ENCODE data around the gene ACYP2.

Gene ACYP2

DNA sequence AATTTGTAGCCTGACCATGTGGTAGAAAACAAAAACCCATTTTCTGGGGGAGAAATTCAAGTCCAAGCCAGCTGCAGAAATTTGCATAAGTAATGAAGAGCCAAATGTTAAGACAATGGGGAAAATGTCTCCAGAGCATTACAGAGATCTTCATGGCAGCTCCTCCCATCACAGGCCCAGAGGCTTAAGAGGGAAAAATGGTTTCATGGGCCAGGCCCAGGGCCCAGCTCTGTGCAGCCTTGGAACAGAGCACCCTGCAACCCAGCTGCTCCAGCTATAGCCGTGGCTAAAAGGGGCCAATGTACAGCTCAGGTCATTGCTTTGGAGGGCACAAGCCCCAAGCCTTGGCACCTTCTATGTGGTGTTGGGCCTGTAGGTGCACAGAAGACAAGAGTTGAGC, 209.7 kb downstream of the ACYP2 start:
- DNase-seq (ENCODE audit: low read depth in 2 of 2): no peak

- DNase-seq (ENCODE audit: low read depth in 2 of 2): no peak
These were observed 214.2 kb downstream of the ACYP2 start for GRCh38 chr2:54329482-54330161.

GRCh38 chr2:54330162-54330925, 214.9 kb downstream of the ACYP2 start:
- DNase-seq (ENCODE audit: low read depth in 2 of 2): peak; percentile 66 to 73

- DNase-seq (ENCODE audit: low read depth in 2 of 2): no peak
These were observed 215.8 kb downstream of the ACYP2 start for GRCh38 chr2:54330926-54331835.

DNA sequence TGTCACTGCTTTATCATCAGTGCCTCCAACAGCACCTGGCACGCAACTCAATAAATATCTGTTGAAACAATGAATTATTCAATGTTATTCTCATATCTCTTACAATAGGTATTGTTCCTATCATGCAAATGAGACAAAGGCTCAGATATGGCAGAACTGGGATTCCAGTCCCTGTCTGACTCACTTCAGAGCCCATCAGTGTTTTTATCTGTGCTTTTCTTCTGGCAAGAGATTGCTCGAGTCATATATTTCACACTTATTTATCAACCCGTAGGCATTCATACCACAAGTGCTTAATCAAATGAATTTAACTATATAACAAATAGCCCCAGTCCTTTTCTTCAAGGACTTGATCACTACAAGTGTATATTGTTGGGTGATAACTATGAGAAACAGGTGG, 217.0 kb downstream of the ACYP2 start:
- no peak for DNase-seq (ENCODE audit: low read depth in 2 of 2)

DNA sequence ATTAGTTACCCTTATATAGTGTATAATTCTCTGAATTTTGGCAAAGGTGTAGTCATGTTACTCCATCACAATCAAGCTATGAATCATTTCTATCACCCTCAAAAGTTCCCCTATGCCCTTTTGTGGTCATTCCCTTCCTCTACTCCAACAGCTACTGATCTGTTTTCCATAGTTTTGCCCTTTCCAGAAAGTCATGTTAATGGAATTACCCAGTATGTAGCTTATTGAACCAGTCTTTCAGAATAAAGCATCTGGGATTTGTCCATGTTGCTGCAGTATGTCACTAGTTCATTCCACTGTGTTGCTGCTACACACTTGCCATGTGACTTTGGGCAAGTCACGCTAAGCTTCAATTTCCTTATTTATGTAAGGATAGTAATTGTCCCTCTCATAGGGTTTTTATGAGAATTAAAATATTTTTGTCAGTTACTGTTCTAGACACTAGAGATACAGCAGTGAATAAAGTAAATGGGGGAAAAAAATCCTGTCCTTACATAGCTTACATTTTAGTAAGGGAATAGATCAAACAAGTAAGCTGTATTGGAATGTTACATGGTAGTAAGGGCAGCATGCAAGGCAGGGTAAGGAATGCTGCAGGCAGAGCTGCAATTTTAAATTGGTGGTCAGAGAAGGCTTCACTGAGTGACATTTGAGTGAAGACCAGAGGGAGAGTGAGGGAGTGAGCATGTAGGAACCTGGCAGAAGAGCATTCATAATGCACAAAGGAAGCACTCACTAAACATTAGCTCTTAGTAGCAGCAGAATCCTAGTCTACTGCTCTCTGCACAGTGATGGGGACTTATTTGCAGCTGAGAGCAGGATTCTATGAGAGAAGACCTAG, 220.9 kb downstream of the ACYP2 start:
- DNase-seq (ENCODE audit: low read depth in 2 of 2): no peak

- DNase-seq (ENCODE audit: low read depth in 2 of 2): no peak
These were observed 221.5 kb downstream of the ACYP2 start for GRCh38 chr2:54336977-54337255.

DNA sequence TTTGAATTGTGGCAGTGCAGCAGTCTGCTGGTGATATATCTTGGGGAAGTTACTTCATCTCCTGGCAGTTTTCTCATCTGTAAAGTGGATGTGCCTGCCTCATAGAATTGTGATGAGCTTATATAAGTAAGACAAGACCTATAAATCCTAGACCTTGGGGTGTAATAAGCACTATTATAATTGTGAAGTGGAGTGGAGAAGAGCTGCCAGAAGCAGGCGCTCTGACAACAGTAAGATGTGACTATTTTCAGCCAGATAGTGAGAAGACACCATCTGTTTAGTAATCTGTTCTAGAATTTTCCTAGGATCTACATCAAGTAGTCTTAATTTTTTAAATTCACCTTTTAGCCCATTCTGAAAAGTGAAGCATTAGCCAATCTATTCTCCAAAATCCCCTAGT, 226.2 kb downstream of the ACYP2 start:
- no peak for DNase-seq (ENCODE audit: low read depth in 2 of 2)

DNA sequence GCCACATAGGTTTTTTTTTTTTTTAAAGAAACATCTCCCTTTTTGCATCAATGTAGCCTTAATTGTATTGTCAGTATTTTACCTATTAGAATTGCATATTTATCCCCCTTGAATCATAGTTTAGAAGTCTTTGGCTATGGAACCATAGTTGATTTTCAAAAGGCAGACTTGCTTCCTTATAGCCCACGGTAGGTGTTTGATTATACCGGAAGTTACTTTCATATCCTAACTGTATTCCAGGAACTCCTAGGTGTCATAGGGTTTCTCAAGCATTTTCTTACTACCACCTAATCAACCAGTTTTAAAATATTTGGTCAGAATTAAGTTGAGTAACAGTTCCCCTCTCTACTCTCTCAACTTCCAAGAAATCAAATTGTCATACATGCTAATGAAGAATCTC, 227.2 kb downstream of the ACYP2 start:
- no peak for DNase-seq (ENCODE audit: low read depth in 2 of 2)

DNA sequence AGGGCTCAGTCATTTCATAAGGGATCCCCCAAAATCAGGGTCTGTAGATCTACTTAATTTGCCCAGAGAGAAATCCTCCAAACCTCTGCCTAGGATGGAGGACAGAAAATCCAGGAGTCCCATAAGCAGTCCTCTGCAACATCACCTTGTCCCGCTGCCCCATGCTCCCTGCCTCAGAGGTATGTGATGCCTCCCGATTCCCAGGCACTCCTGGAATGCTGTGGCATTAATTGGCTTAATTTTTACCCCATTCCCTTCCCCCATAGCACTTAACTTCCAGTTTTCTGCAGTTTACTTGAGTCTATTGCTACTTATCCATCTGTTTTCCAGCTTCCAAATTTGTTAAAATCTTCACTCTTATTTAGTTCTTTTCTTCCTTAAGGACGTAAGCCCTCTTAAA, 232.2 kb downstream of the ACYP2 start:
- DNase-seq (ENCODE audit: low read depth in 2 of 2): no peak

- DNase-seq (ENCODE audit: low read depth in 2 of 2): no peak
These were observed 233.2 kb downstream of the ACYP2 start for GRCh38 chr2:54348646-54349045.

DNA sequence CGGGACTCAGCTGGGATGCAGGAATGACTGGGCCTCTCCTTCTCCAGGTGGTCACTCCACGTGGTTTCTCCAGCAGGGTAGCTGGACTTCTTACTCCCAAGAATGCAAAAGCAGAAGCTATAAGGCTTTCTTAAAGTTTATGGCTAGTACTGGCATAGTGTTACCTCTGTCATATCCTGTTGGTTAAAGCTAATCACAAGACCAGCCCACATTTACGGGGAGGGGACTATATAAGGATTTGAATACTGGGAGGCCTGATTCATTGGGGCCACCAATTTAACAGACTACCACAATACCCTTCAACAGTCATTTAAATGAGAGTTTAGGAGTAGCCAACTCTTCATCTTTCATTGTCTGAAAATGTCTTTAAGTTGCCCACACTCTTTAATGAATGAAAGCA, 235.0 kb downstream of the ACYP2 start:
- DNase-seq (ENCODE audit: low read depth in 2 of 2): no peak

DNA sequence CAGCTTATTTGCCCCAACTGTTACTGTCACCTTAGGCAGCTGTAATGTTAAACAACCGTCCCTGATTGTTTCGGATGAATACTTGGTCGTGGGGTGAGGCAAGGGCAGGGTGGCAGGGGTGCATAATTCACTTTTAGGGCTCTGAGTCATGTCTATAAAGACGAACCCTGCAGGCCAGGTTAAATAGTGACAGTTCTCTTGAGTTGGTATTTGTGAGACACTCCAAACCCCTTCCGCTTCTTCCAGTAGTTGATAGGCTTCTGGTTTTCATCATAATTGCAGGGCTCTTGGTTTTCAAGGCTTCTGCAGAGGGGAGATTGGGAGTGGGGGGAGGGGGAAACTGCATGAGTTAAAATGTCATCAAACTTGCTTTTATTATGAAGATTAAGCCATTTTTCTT, 237.8 kb downstream of the ACYP2 start:
- no peak for DNase-seq (ENCODE audit: low read depth in 2 of 2)
